Epithelial cell of proximal tubule (primary cell): Measurements from ENCODE around the gene LARP1. TPM values are rescaled to one million over a fixed set of nuclear protein-coding genes. Genes with fewer than 3 reads are reported as not detected.

Experiments
- DNase-seq: peaks from one replicate; pipeline ENCODE4 v3.0.0-alpha.2; 2011; ENCODE audit warnings: low read depth
- H3K4me3 ChIP-seq: 2 replicates; pipeline ENCODE4 v1.5.1; 2011; ENCODE audit warnings: low read depth, mild to moderate bottlenecking, low read length
- CTCF ChIP-seq: conservative IDR thresholded peaks from 2 replicates; pipeline ENCODE4 v1.5.1; 2012; ENCODE audit warnings: low read depth, mild to moderate bottlenecking, low read length
- total RNA-seq: library from RNA; depleted of rRNA; stranded (reverse); fragments of >200 nt; gene quantifications from 2 replicates; pipeline ENCODE4 v1.2.3, GENCODE V29; 2015

The LARP1 gene
- total RNA-seq, 1 donor from 2014 or later = 111 TPM

GRCh38 chr5:154863291-154864080, 108.3 kb downstream of the LARP1 start:
- no peak for TF ChIP-seq CTCF
- H3K4me3 ChIP-seq = no peak overlapping the region
- DNase-seq = no peak

- no peak for TF ChIP-seq CTCF
- H3K4me3 ChIP-seq = no peak overlapping the region
- DNase-seq = no peak
Measured at GRCh38 chr5:154865466-154866184, 110.4 kb downstream of the LARP1 start.

GRCh38 chr5:154866841-154867240, 111.7 kb downstream of the LARP1 start:
- no peak overlapping the region for H3K4me3 ChIP-seq
- no peak for TF ChIP-seq CTCF
- no peak for DNase-seq

Other genes with a start within 250 kb of the LARP1 start
- gene FAXDC2, start 95.2 kb downstream of the LARP1 start, total RNA-seq = 0.52 and 0.72 TPM in 2 replicates
- gene CNOT8, start 103.2 kb downstream of the LARP1 start, total RNA-seq = 59.5 and 74.7 TPM in 2 replicates
- 13.0 and 22.6 TPM in 2 replicates for gene GEMIN5, start 182.8 kb downstream of the LARP1 start, total RNA-seq
- gene MRPL22, start 185.7 kb downstream of the LARP1 start, total RNA-seq = 20.3 and 52.2 TPM in 2 replicates